Duodenal mucosa (tissue), 2 donors: Measurements from ENCODE around the gene OR6C65.
"Not testable (repeated sequence)": the region's sequence is repeated elsewhere in the genome, so short reads cannot be mapped to it uniquely, and the experiment has no call there.

Source experiments
- H3K27ac ChIP-seq: one replicate; pipeline ENCODE4 v1.7.0; 2013; ENCODE audit warnings: low read depth, low read length
- H3K27me3 ChIP-seq, 2 donors: one replicate each; pipeline ENCODE4 v1.7.0; 2013; ENCODE audit warnings: low read length in 2 of 2, control low read depth in 1 of 2; ENCODE audit not compliant: insufficient read depth in 2 of 2, control insufficient read depth in 1 of 2
- H3K36me3 ChIP-seq, 2 donors: one replicate each; pipeline ENCODE4 v1.7.0; 2013; ENCODE audit warnings: low read length in 2 of 2, control low read depth in 1 of 2; ENCODE audit not compliant: insufficient read depth in 2 of 2, control insufficient read depth in 1 of 2
- H3K4me1 ChIP-seq, 2 donors: one replicate each; pipeline ENCODE4 v1.7.0; 2013; ENCODE audit warnings: low read length in 2 of 2, control low read depth in 1 of 2; ENCODE audit not compliant: insufficient read depth in 2 of 2, control insufficient read depth in 1 of 2
- H3K4me3 ChIP-seq, 2 donors: one replicate each; pipeline ENCODE4 v1.7.0; 2013; ENCODE audit warnings: low read length in 2 of 2, low read depth in 1 of 2
- H3K9ac ChIP-seq, 2 donors: one replicate each; pipeline ENCODE4 v1.7.0; 2013; ENCODE audit warnings: low read length in 2 of 2, low read depth in 1 of 2
- H3K9me3 ChIP-seq, 2 donors: one replicate each; pipeline ENCODE4 v1.7.0; 2013; ENCODE audit warnings: low read length in 2 of 2, control low read depth in 1 of 2; ENCODE audit not compliant: control insufficient read depth in 1 of 2

The OR6C65 gene

DNA sequence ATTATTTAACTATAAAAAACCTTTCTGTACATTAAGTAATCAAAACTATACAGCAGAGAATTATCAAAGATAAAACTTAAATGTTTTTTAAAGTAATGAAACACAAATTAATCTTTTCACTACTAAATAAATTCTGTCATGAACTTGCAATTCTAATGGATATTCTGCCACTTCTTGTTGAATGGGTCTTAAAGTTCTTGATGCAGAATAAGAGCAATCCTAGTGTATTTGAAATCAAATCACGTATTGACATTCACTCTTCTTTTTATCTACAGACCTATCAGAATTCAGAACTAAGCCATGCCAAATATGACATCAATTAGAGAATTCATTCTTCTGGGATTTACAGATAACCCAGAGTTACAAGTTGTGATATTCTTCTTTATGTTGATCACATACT, at the start of gene OR6C65:
Gene OR6C65, plus strand, starts transcription at position 301 of the 400 bp plus-strand sequence. Its CDS starts 0 bp downstream, at position 301.
- Histone ChIP-seq H3K4me1 (no peaks in the 10 kb centered on the region), H3K27ac (no peak within 1 kb of the TSS), H3K27me3 (peaks cover 0 to 3% of the 10 kb centered on the region in 2 donors), H3K4me3 (no peak within 1 kb of the TSS), H3K9ac (no peak within 1 kb of the TSS), H3K9me3 (no peaks in the 10 kb centered on the region), H3K36me3 (no peaks in the 10 kb centered on the region)

DNA sequence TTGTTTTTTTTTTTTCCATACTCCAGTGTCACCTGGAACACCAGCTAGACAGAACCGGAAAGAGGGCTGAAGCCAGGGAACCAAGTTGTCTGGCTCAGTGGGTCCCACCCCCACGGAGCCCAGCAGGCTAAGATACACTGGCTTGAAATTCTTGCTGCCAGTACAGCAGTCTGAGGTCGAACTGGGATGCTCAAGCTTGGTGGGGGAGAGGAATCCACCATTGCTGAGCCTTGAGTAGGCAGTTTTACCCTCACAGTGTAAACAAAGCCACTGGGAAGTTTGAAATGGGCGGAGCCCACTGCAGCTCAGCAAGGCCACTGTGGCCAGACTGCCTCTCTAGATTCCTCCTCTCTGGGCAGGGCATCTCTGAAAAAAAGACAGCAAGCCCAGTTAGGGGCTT, 45.0 kb upstream of the OR6C65 start:
- not testable (repeated sequence) for H3K9ac ChIP-seq, H3K9me3 ChIP-seq, H3K4me3 ChIP-seq, H3K36me3 ChIP-seq, H3K27me3 ChIP-seq, H3K27ac ChIP-seq, H3K4me1 ChIP-seq

DNA sequence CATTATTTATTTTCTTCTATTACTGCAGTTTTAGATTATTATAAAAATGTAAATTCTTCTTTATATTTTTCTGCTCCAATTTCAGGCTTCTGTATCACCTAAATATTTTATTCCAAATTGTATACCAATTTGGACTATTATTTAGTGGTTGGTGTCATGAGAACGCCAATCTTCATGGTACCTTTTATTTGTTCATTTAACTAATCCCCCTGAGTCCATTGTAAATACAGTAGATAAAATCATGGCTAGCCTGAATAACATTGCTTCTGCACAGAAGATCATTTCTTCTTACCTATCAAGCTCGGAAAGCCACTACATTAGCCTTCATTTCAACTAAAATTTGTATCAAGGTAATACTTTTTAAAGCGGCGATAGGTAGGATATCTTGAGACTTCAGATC, 37.7 kb upstream of the OR6C65 start, which contains the start of gene OR6C75:
Gene OR6C75, plus strand, starts transcription at position 301 of the 400 bp plus-strand sequence. CDS start 2,136 bp downstream, outside the sequence.
- no peak within 1 kb of the TSS for H3K9ac ChIP-seq
- no peaks in the 10 kb centered on the region for H3K36me3 ChIP-seq
- no peak within 1 kb of the TSS for H3K27ac ChIP-seq
- H3K27me3 ChIP-seq, result no peaks in the 10 kb centered on the region
- no peak within 1 kb of the TSS for H3K4me3 ChIP-seq
- no peaks in the 10 kb centered on the region for H3K9me3 ChIP-seq
- no peaks in the 10 kb centered on the region for H3K4me1 ChIP-seq

DNA sequence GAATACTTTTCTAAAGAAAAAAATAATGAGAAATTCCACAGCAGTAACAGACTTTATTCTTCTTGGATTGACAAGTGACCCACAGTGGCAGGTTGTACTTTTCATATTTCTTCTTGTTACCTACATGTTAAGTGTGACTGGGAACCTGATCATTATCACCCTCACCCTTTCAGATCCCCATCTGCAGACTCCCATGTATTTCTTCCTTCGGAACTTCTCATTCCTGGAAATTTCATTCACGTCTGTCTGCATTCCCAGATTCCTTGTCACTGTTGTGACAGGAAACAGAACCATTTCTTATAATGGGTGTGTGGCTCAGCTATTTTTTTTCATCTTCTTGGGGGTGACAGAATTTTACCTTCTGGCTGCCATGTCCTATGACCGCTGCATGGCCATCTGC, 35.2 kb upstream of the OR6C65 start:
- H3K4me3 ChIP-seq, result no peak overlapping the region
- no peaks in the 10 kb centered on the region for H3K36me3 ChIP-seq
- no peaks in the 10 kb centered on the region for H3K4me1 ChIP-seq
- H3K9ac ChIP-seq, result no peak overlapping the region
- H3K27me3 ChIP-seq, result no peaks in the 10 kb centered on the region
- no peak overlapping the region for H3K27ac ChIP-seq
- no peaks in the 10 kb centered on the region for H3K9me3 ChIP-seq

DNA sequence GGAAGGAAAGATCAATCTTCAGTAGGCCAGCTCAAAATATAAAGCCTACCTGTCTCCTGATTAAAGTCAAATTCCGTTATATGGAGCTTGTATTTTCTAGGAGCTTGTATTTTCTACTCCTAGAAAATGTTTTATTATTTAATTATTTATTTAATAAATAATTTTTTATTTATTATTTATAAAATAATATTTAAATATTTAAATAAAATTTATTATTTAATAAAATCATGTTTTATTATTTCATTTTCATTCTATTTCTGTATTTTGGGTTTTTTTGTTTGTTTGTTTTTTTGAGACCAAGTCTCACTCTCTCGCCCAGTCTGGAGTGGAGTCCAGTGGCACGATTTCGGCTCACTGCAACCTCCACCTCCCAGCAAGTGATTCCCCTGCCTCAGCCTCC, 27.8 kb upstream of the OR6C65 start:
- H3K9me3 ChIP-seq, result no peaks in the 10 kb centered on the region
- no peak overlapping the region for H3K4me3 ChIP-seq
- H3K27me3 ChIP-seq, result no peaks in the 10 kb centered on the region
- H3K27ac ChIP-seq, result no peak overlapping the region
- no peak overlapping the region for H3K9ac ChIP-seq
- H3K36me3 ChIP-seq, result no peaks in the 10 kb centered on the region
- no peaks in the 10 kb centered on the region for H3K4me1 ChIP-seq

DNA sequence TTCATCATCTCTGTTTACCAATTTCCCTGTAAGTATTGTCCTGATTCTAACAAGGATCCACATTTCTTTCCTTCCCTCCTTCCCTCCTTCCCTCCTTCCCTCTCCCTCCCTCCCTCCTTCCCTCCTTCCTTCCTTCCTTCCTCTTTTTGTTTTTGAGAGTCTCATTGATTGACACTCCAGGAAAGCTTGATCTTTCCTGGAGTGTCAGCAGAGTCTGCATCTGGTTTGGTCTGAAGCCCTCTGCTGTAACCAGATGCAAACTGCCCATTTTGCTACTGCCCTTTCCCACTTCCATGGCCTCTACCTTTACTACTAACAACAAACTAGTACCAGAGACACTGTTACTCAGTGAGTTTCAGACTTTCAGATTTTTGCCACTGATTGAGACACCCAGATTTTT, 14.4 kb upstream of the OR6C65 start:
- Histone ChIP-seq H3K9ac (no peak overlapping the region), H3K9me3 (no peaks in the 10 kb centered on the region), H3K4me1 (no peaks in the 10 kb centered on the region), H3K4me3 (no peak overlapping the region), H3K36me3 (no peaks in the 10 kb centered on the region), H3K27me3 (no peaks in the 10 kb centered on the region), H3K27ac (no peak overlapping the region)

DNA sequence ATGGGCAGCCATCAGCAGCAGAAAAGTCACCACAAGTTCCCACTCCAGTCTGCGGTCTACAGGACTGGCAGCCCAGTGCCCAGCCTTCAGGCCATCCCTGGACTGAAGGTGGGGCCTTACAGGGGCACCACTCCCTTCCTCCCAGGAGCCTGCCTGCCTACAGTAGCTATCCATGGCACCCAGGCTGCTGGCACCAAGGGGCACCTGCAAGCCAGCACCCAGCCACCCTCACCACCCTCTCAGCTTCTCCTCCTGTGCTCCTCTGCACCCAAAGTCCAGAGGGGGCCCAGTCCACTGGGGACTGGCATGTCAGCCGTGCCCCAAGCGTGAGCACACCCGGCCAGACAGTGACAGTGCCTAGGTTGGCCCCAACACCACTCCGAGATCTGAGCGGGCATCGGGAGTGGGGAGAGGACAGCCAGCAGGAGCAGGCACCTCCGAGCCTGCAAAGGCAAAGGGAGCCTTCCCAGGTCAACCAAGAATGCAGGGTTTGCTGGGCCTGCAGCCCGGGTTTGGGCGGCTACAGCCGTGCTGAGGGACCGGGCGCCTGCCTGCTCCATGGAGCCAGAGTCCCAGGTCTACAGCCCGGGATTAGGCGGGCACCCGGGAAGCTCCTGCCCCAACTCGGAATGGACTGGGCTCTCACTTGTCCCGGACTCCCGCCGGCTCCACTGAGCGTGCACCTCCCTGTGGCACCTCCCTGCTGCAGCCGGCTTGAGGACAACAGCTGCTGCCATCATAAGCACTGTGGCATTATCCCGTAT, 8.1 kb upstream of the OR6C65 start:
- H3K4me1 ChIP-seq, result no peaks in the 10 kb centered on the region
- no peaks in the 10 kb centered on the region for H3K36me3 ChIP-seq
- no peaks in the 10 kb centered on the region for H3K27me3 ChIP-seq
- no peak overlapping the region for H3K4me3 ChIP-seq
- H3K27ac ChIP-seq, result no peak overlapping the region
- no peaks in the 10 kb centered on the region for H3K9me3 ChIP-seq
- no peak overlapping the region for H3K9ac ChIP-seq

DNA sequence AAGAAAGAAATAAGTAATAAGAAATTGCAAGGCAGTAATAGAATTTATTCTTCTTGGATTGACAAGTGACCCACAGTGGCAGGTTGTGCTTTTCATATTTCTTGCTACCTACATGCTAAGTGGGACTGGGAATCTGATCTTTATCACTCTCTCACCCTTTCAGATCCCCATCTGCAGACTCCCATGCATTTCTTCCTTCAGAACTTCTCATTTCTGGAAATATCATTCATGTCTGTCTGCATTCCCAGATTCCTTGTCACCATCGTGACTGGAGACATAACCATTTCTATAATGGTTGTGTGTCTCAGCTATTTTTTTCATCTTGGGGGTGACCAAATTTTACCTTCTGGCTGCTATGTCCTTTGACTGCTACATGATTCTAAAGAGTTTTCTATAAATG, 4.0 kb upstream of the OR6C65 start:
- H3K9ac ChIP-seq, result no peak overlapping the region
- no peak overlapping the region for H3K4me3 ChIP-seq
- H3K27me3 ChIP-seq, result no peaks in the 10 kb centered on the region
- H3K27ac ChIP-seq, result no peak overlapping the region
- no peaks in the 10 kb centered on the region for H3K9me3 ChIP-seq
- H3K36me3 ChIP-seq, result no peaks in the 10 kb centered on the region
- no peaks in the 10 kb centered on the region for H3K4me1 ChIP-seq

DNA sequence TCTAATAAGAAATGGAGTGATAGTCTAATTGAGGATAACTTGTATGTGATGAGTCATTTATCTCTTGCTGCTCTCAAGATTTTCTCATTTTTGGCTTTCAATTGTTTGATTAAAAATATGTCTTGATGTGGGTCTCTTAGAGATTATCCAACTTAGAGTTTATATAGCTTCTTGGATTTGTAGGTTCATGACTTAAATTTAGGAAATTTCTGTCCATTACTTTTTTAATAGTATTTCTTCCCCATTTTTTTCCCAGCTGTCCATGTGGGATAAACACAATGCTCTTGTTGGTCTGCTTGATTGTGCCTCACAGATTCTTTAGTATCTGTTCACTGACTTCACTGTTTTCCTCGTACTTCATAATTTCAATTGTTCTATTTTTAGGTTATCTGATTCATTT, 7.5 kb downstream of the OR6C65 start:
- H3K4me1 ChIP-seq, result no peaks in the 10 kb centered on the region
- H3K4me3 ChIP-seq, result no peak overlapping the region
- no peak overlapping the region for H3K27ac ChIP-seq
- no peak overlapping the region for H3K9ac ChIP-seq
- H3K36me3 ChIP-seq, result no peaks in the 10 kb centered on the region
- no peaks in the 10 kb centered on the region for H3K9me3 ChIP-seq
- no peaks in the 10 kb centered on the region for H3K27me3 ChIP-seq

DNA sequence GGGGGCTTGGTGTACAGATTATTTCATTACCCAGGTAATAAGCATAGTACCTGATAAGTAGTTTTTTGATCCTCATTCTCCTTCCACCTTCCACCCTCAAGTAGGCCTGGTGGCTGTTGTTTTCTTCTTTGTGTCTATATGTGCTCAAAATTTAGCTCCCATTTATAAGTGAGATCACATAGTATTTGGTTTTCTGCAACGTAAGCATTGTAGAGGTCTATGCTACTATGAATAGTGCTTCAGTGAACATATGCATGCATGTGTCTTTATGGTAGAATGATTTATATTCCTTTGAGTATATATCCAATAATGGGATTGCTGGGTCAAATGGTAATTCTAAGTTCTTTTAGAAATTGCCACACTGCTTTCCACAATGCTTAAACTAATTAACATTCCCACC, 8.8 kb downstream of the OR6C65 start:
- not testable (repeated sequence) for H3K4me3 ChIP-seq, H3K27ac ChIP-seq, H3K9ac ChIP-seq

More for the DNA sequence above, 8.8 kb downstream of the OR6C65 start:
- H3K36me3 ChIP-seq, H3K4me1 ChIP-seq, H3K27me3 ChIP-seq, H3K9me3 ChIP-seq: not testable (repeated sequence)
